Activated CD8-positive, alpha-beta memory T cell treated with anti-CD3 and anti-CD28 coated beads, Interleukin-2, amount 50 U/mL, for 4 hours (primary cell): ENCODE data around the gene BIN2.
A peak's percentile ranks its signal among the peaks of the same experiment; 100 is the strongest.

ENCODE experiments used
- DNase-seq: peaks from one replicate; pipeline ENCODE4 v3.0.0-alpha.2; 2020

Gene BIN2

DNA sequence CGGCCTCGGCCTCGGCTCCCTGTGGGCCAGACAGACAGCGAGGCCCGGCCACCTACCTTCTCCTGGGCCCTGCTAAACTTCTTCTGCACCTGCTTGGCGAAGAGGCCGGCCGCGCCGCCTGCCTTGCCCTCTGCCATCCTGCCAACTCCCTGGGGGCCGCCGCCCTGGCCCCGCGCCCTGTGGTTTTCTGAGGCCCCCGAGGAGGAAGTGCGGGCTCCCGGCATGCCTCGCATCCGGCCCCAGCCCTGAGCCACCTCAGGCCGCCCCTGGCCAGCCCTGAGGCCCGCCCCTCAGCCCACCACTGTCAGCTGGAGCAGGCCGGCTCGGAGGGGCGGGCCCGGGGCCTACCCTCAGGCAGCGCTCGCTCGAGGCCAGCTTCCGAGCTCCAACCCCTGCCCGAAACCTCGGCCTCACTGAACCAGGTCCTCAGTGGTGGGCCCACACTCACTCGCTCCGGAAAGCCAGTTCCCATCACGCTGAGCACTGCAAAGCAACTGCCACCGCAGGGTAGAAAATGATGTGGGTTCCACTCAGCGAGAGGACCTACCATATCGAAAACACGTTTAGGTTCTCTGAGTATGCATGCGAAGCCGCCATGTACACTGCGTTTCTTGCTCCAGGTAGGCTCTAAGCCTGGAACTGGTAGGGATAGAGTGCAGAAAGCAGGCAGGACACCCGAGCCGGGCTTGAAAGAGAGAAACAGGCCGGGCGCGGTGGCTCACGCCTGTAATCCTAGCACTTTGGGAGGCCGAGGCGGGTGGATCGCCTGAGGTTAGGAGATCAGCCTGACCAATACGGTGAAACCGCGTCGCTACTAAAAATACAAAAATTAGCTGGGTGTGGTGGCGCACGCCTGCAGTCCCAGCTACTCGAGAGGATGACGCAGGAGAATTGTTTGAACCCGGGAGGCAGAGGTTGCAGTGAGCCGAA lies at the start of gene BIN2:
TSS of gene BIN2 (minus strand) at position 209 of the 930 bp plus-strand sequence. CDS start at position 137, 72 bp downstream.
- DNase-seq, result peak; percentile 58

- DNase-seq, result no peak
Measured at GRCh38 chr12:51373187-51373586, 49.2 kb upstream of the BIN2 start.

DNA sequence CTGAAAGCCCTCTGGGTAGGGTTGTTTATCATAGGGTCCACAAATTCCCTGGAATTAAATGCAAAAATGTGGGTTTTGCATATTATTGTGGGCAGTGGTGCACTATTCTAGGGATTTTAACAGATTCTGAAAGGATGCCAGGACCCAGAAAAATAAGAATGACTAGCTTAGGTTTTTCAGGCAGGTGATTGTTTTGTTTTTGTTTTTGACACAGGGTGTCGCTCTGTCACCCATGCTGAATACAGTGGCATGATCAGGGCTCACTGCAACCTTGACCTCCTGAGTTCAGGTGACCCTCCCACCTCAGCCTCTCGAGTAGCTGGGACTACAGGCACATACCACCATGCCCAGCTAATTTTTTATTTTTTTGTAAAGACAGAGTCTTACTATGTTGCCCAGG lies 48.0 kb upstream of the BIN2 start:
- no peak for DNase-seq

GRCh38 chr12:51371295-51371953 lies 47.5 kb upstream of the BIN2 start:
- no peak for DNase-seq

GRCh38 chr12:51370667-51371066 lies 46.7 kb upstream of the BIN2 start:
- DNase-seq, result no peak

- no peak for DNase-seq
Measured at GRCh38 chr12:51369581-51369980, 45.6 kb upstream of the BIN2 start.

GRCh38 chr12:51368640-51369517 lies 44.9 kb upstream of the BIN2 start:
- DNase-seq, result peak; percentile 81

DNA sequence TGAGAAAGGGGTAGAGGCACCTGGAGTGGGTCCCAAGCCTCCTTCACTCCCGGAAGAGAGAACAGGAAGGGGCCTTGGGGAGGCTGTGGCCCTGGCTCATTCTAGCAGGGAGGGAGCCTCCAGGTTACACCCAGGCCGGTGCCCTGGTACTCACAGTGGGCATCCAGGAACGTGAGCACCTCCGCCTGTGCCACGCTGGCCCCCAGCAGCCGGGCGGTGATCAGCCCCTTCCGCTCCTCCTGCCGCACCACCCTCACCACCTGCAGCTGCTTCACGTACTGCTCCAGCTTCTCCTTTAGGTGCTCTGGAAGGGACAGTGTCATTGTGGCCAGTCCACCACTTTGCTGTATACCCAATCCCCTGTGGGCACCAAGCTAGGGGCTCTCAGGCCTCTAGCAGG lies 41.3 kb upstream of the BIN2 start:
- DNase-seq, result no peak

DNA sequence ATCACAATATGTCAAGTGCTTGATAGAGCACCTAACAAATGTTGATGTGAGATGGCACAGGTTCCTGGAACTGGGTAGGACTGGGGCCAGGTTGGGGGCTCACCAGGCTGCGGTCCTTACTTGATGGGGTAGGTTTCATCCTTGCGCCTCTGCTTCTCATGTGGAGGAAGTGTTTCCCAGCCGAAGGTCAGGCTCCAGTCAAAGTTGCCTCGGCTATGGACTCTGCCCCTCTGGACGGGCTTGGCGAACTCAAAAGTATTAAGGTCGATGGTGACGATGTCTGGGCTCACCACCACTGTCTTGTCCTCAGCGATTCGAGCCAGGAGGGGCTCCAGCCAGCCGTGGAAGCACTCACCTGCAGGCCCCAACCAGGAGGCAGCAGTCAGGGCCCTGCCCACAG lies 40.0 kb upstream of the BIN2 start:
- no peak for DNase-seq

DNA sequence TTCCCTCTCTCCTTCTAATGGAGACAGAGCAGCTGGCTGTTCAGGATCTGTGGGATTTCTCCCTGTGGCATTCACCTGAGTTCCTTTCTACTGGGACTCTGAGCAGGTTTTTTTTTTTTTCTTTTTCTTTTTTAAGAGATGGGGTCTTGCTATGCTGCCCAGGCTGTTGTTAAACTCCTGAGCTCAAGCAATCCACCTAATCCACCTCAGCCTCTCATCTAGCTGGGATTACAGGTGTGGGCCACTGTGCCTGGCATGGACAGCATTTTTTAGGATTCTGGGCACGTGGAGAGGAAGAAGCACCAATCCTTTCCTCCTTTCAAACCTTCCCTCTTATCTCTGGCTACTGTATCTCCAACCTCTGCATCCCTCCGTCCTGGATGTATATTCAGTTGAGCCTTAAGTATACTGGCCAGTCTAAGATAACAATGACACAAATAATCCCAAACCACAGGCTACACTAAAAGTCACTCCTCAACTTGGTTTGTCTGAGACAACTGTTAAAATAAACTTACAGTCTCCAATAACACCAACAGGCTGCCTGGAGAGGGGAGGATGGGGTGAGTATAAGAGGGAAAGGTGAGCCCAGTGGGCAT lies 38.9 kb upstream of the BIN2 start:
- no peak for DNase-seq

DNA sequence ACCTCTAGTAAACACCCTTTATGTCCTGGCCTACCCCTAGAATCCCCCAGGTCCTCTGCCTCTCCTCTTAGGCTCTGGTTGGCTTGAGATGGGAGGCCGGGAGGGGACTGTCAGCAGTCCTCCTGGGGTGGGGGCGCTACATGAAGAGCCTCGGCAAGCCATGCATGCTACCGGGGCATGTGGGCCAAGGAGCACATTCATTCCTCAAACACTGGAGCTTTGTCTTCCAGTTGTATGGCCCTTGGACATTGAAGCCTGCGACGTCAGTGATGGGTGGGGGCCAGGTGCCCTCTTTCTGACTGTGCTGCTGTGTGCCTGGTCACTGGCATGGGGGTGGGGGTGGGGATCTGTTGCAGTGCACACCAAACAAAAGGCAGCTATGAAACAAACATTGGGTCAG lies 38.3 kb upstream of the BIN2 start:
- DNase-seq, result no peak

DNA sequence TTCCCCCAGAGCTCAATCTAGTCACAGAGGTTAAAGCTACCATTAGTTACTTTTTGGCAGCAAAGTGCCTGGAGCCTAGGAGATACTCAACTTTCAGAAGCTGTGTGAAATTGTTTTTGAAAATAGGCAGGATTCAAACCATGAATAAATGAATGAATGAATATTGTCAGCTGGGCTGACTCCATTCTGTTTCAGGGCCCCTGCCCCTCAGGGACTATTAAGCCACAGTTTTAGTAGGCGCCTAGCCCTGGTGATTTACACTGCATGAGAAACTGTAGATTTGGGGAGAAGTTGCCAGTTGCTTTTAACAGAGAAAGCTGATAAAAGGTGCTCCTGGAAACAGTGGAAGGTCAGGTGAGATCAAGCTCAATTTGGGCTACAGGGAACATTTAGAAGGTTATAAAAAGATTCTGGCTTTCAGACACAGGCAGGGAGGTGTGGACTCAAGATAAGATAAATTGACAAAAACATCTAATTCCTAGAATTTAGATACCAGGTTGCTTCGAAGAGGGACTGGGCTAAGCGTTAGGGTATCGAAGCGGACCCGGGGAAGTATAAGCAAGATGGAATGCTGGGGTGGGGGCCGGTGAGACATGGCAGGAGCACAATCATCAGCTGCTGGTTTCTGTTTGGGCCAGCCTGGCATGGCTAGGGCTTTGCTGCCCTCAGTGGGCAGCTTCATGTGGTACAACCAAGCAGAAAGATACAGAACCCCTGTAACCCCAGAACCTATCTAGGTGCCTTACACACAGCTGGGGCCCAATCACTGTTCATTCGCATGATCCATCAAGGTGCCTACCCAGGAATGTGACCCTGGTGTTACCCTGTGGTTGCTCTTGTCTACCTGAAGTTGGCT lies 37.4 kb upstream of the BIN2 start:
- DNase-seq, result no peak

GRCh38 chr12:51360315-51360714 lies 36.3 kb upstream of the BIN2 start:
- DNase-seq, result no peak

DNA sequence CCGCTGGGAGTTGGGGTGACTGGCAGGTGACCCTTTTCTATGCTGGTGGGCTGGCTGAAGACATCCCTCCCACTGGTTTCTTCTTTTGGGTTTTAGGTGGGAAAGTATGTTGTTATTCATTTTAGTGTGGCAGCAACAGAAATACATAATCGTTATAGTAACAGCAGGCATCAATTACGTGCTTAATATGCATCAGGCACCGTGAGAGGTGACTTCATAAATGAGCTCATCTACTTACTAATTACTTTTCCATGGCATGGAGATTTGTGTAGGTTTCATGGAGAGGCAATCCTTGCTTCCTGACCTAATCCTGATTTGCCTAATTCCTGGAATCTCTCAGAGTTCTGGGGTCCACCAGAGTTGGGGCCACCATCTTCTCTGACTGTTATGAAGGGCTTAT lies 35.9 kb upstream of the BIN2 start:
- no peak for DNase-seq

DNA sequence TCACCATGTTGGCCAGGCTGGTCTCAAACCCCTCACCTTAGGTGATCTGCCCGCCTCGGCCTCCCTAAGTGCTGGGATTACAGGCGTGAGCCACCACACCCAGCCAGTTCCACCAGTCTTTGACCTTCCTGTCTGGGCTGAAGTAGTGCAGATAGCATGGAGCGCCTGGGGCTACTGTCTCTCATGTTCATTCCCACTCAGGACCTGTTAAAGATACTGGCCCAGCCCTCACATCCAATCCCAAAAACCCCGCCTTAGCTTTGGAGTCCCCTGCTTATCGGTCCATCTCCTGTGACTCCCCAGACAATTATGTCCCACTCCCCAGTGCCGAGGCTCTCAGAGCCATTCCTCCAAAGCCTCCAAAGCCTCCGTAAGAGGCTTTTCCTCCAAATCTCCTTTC lies 34.5 kb upstream of the BIN2 start:
- no peak for DNase-seq

DNA sequence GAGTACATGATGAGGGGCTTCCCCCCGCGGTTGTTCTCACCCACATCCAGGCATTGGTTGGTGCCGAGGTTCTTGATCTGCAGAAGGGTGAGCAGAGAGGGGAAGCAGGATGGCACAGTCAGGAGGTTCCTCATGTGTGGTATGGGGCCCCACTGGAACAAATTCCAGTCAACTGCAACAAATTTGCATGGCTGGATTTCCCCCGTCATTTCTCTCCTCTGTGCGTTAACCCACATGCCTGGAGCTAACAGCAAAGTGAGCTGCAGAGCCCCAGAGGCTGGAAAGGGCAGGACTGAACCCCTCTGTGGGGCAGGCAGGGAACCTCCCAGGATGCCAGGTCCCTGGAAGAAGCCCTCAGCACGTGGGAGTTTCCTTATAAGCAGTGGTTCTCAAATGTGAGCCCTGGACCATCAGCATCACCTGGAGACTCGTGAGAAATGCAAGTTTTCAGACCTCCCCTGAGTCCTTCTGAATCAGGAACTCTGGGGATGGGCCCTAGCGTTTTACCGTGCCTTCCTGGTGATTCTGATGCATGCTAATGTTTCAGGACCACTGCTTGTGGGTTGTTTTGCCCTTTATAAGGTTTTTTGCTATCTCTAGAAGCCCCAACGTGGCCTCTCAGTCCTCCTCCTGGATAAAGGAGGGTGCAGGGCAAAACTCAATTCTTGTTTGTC lies 33.5 kb upstream of the BIN2 start:
- DNase-seq, result no peak

GRCh38 chr12:51351913-51352532 lies 28.0 kb upstream of the BIN2 start:
- peak; percentile 26 for DNase-seq

- DNase-seq, result no peak
Measured at GRCh38 chr12:51349026-51349425, 25.1 kb upstream of the BIN2 start.

DNA sequence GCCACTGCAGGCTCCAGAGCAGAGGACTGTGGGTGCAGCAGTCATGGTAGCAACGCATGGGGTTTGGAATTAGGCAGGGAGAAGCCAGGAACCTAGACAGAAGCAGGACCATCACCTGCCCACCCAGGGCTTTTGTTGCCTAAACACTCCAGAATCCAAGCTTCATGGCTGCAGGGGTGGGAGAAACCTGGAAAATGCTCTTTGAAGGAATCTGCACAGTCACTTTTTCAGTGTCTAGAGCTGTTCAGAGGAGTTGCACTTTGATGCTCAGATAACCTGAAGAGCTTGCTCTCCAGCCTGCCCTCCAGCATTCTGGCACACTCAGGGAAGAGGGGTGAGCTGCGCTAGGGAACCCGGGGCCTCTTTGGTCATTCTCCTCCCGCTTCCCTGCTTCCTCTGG lies 24.1 kb upstream of the BIN2 start:
- no peak for DNase-seq

DNA sequence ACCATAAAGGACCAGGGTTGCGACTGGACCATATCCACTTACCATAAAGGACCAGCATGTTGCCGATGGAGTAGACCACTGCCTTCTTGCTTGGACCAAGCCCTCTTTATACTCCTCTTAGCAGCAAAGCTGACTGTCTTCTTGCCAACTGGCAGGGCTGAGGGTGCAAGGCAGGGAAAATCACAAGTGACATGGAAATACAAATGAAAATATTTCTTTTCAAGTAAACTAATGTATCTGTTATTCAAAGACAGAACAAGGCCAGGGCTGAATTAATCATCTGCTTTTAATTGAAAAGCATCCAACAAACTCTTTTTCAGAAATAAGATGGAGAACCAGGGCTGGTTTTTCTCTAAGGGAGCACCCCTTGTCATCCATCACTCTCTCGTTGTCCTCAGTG lies 22.6 kb upstream of the BIN2 start, which contains the start of gene CELA1:
TSS of gene CELA1 (minus strand) at position 99 of the 400 bp plus-strand sequence. CDS start at position 58, 41 bp downstream.
- no peak for DNase-seq

GRCh38 chr12:51345681-51346080 lies 21.7 kb upstream of the BIN2 start:
- no peak for DNase-seq
